ENCODE data around the gene SORCS2.

Gene SORCS2

GRCh38 chr4:7204656-7205387 is 12.5 kb downstream of the SORCS2 start:
- H3K4me1 ChIP-seq (ENCODE audit: control insufficient read depth, insufficient read depth, low read length): peaks cover 35% of the 10 kb centered on the region
- no peaks in the 10 kb centered on the region for H3K9me3 ChIP-seq (ENCODE audit: control insufficient read depth, insufficient read depth, low read depth, low read length)
- no peak overlapping the region for H3K4me3 ChIP-seq (ENCODE audit: low read depth, low read length)
- no peak overlapping the region for H3K9ac ChIP-seq (ENCODE audit: low read length)
- no peaks in the 10 kb centered on the region for H3K36me3 ChIP-seq (ENCODE audit: control insufficient read depth, insufficient read depth, low read length)
- H3K27me3 ChIP-seq (ENCODE audit: control insufficient read depth, insufficient read depth, low read length): no peaks in the 10 kb centered on the region
- no peak overlapping the region for H3K27ac ChIP-seq (ENCODE audit: low read depth, low read length)

- Histone ChIP-seq H3K4me3 (ENCODE audit: low read depth, low read length) (no peak overlapping the region), H3K9ac (ENCODE audit: low read length) (peak overlapping the region; percentile 45), H3K4me1 (ENCODE audit: control insufficient read depth, insufficient read depth, low read length) (peaks cover 30% of the 10 kb centered on the region), H3K36me3 (ENCODE audit: control insufficient read depth, insufficient read depth, low read length) (no peaks in the 10 kb centered on the region), H3K9me3 (ENCODE audit: control insufficient read depth, insufficient read depth, low read depth, low read length) (no peaks in the 10 kb centered on the region), H3K27ac (ENCODE audit: low read depth, low read length) (peak overlapping the region; percentile 31; the same call in 1 of the 2 replicates), H3K27me3 (ENCODE audit: control insufficient read depth, insufficient read depth, low read length) (no peaks in the 10 kb centered on the region)
Observed at GRCh38 chr4:7206385-7206784, 14.0 kb downstream of the SORCS2 start.

- no peaks in the 10 kb centered on the region for H3K9me3 ChIP-seq (ENCODE audit: control insufficient read depth, insufficient read depth, low read depth, low read length)
- no peaks in the 10 kb centered on the region for H3K36me3 ChIP-seq (ENCODE audit: control insufficient read depth, insufficient read depth, low read length)
- H3K4me3 ChIP-seq (ENCODE audit: low read depth, low read length): no peak overlapping the region
- H3K4me1 ChIP-seq (ENCODE audit: control insufficient read depth, insufficient read depth, low read length): peaks cover 23% of the 10 kb centered on the region
- H3K27me3 ChIP-seq (ENCODE audit: control insufficient read depth, insufficient read depth, low read length): no peaks in the 10 kb centered on the region
- peak overlapping the region; percentile 45 for H3K9ac ChIP-seq (ENCODE audit: low read length)
- peak overlapping the region; percentile 31; the same call in 1 of the 2 replicates for H3K27ac ChIP-seq (ENCODE audit: low read depth, low read length)
Observed at GRCh38 chr4:7206911-7207567, 14.7 kb downstream of the SORCS2 start.

DNA sequence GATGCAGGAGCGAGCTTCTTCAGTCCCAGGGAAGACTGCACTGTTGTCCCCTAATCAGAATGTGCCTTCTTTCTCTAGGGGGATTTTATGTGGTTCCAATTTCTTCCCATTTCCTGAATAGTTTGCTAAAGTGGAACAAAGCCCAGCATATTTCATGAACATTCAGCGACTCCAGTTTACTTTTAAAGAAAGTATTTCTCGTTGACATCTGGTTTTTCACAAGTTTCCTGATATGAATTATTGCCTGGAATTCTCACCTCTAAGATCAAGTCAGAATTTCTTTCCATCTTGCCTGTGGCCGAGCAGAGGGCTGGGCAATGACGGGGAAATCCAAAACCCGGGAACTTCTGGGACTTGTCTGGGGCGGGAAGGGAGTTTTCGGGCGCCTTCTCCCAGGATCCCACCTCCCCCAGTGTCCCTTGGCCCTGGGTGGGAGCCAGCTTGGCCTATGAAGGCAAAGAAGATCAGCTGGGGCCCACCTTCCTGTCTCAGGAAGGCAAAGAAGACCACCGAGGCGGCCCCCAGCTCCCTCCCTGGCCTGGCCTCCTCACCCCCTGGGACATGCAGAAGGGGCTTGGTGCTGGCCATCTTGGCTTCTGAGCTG is 15.4 kb downstream of the SORCS2 start:
- Histone ChIP-seq H3K9me3 (ENCODE audit: control insufficient read depth, insufficient read depth, low read depth, low read length) (no peaks in the 10 kb centered on the region), H3K36me3 (ENCODE audit: control insufficient read depth, insufficient read depth, low read length) (no peaks in the 10 kb centered on the region), H3K9ac (ENCODE audit: low read length) (no peak overlapping the region), H3K27me3 (ENCODE audit: control insufficient read depth, insufficient read depth, low read length) (no peaks in the 10 kb centered on the region), H3K4me3 (ENCODE audit: low read depth, low read length) (no peak overlapping the region), H3K4me1 (ENCODE audit: control insufficient read depth, insufficient read depth, low read length) (peaks cover 16% of the 10 kb centered on the region), H3K27ac (ENCODE audit: low read depth, low read length) (no peak overlapping the region)

DNA sequence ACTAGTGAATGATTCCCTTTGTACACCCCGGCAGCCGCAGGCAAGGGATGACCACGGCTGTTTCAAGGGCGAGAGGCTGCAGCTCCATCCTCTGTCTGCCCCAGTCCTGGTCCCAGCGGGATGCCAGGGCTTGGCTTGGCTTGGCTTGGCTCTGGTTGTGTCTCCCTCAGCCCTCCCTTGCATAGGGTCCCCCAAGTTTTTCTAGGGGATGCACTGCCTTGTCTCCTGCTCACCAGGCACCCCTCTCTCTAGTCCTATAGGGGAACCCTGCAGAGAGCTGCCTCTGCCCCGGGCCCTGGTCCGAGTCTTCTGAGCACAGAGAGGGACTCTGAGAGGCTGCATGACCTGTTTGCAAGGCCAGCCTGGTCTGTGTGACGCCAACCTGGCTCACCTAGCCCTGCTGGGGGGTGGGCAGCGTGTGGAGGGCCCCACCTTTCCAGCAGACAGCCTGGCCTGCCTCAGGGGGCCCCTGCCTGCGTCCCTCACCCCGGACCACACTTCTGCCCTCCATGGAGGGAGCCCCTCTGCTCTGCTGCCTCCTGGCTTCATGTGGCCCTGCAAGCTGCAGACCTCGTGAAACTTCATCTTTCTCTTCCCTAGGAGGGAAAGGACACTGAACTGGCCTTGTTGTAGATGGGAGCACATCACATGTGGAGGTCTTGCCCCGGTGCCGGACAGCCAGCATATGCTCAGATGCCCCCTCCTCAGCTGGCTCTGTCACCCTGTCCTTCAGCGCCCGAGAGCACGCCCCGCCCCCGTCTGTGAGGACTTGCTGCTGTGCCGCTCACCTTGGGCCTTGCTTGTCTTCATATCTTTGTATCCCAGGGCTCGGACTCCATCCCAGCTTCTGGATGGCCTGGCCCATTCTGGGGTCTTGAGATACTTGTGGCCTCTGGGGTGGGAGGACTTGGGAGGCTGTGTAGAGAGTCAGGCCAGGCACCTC is 16.4 kb downstream of the SORCS2 start:
- peaks cover under 1% of the 10 kb centered on the region; the same call in 1 of the 2 replicates for H3K9me3 ChIP-seq (ENCODE audit: control insufficient read depth, insufficient read depth, low read depth, low read length)
- no peaks in the 10 kb centered on the region for H3K27me3 ChIP-seq (ENCODE audit: control insufficient read depth, insufficient read depth, low read length)
- H3K4me3 ChIP-seq (ENCODE audit: low read depth, low read length): no peak overlapping the region
- no peak overlapping the region for H3K27ac ChIP-seq (ENCODE audit: low read depth, low read length)
- peaks cover 15% of the 10 kb centered on the region; the same call in 1 of the 2 replicates for H3K4me1 ChIP-seq (ENCODE audit: control insufficient read depth, insufficient read depth, low read length)
- H3K9ac ChIP-seq (ENCODE audit: low read length): no peak overlapping the region
- no peaks in the 10 kb centered on the region for H3K36me3 ChIP-seq (ENCODE audit: control insufficient read depth, insufficient read depth, low read length)

DNA sequence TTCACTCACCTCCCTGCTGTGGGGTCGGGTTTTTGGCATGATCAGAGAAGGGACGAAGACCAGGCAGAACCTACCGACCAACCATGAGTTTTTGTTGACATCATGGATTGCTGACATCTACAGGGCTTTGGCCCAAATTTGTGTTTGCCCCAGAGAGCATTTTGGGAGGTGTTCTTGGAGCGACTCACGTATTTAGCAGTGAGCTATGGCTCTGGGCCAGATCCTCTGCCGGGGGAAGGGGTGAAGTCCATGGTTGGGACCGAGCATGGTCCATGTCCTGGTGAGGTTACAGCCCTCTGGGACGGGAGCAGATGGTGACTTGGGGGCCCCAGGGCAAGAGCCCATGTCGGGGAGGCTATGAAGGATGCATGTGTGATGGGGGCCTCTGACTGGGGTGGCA is 17.4 kb downstream of the SORCS2 start:
- Histone ChIP-seq H3K9ac (ENCODE audit: low read length) (no peak overlapping the region), H3K9me3 (ENCODE audit: control insufficient read depth, insufficient read depth, low read depth, low read length) (peaks cover 9% of the 10 kb centered on the region), H3K36me3 (ENCODE audit: control insufficient read depth, insufficient read depth, low read length) (no peaks in the 10 kb centered on the region), H3K27me3 (ENCODE audit: control insufficient read depth, insufficient read depth, low read length) (no peaks in the 10 kb centered on the region), H3K4me3 (ENCODE audit: low read depth, low read length) (no peak overlapping the region), H3K4me1 (ENCODE audit: control insufficient read depth, insufficient read depth, low read length) (peaks cover 15% of the 10 kb centered on the region; the same call in 1 of the 2 replicates), H3K27ac (ENCODE audit: low read depth, low read length) (no peak overlapping the region)

DNA sequence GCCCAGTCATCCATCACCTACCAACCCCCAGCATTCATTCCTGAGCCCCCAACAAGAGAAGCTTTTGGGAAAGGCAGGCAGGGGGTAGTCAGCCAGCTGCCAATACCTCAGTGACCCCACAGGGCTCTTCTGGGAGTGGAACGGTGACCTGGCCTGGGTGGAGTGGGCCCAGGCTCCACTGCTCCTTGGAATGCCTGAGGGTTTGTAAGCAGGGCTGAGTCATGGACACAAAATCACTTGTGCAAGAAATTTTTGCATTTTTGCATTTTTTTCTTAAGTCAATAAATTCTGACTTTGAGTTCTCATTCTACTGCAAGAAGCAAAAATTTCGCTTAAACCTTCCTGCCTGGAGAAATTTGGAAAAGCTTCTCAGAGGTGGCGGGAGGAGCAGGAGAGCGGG is 18.5 kb downstream of the SORCS2 start:
- no peak overlapping the region for H3K27ac ChIP-seq (ENCODE audit: low read depth, low read length)
- H3K4me1 ChIP-seq (ENCODE audit: control insufficient read depth, insufficient read depth, low read length): peaks cover 15% of the 10 kb centered on the region; the same call in 1 of the 2 replicates
- no peaks in the 10 kb centered on the region for H3K36me3 ChIP-seq (ENCODE audit: control insufficient read depth, insufficient read depth, low read length)
- no peaks in the 10 kb centered on the region for H3K27me3 ChIP-seq (ENCODE audit: control insufficient read depth, insufficient read depth, low read length)
- H3K4me3 ChIP-seq (ENCODE audit: low read depth, low read length): no peak overlapping the region
- H3K9me3 ChIP-seq (ENCODE audit: control insufficient read depth, insufficient read depth, low read depth, low read length): peaks cover 10% of the 10 kb centered on the region
- H3K9ac ChIP-seq (ENCODE audit: low read length): no peak overlapping the region

GRCh38 chr4:7212101-7212674 is 19.9 kb downstream of the SORCS2 start:
- H3K4me1 ChIP-seq (ENCODE audit: control insufficient read depth, insufficient read depth, low read length): peaks cover 7% of the 10 kb centered on the region; the same call in 1 of the 2 replicates
- H3K4me3 ChIP-seq (ENCODE audit: low read depth, low read length): no peak overlapping the region
- H3K27me3 ChIP-seq (ENCODE audit: control insufficient read depth, insufficient read depth, low read length): no peaks in the 10 kb centered on the region
- H3K36me3 ChIP-seq (ENCODE audit: control insufficient read depth, insufficient read depth, low read length): no peaks in the 10 kb centered on the region
- peaks cover 10% of the 10 kb centered on the region for H3K9me3 ChIP-seq (ENCODE audit: control insufficient read depth, insufficient read depth, low read depth, low read length)
- no peak overlapping the region for H3K9ac ChIP-seq (ENCODE audit: low read length)
- H3K27ac ChIP-seq (ENCODE audit: low read depth, low read length): no peak overlapping the region

GRCh38 chr4:7212921-7213320 is 20.6 kb downstream of the SORCS2 start:
- Histone ChIP-seq H3K4me3 (ENCODE audit: low read depth, low read length) (no peak overlapping the region), H3K4me1 (ENCODE audit: control insufficient read depth, insufficient read depth, low read length) (no peaks in the 10 kb centered on the region; the same call in 1 of the 2 replicates), H3K9me3 (ENCODE audit: control insufficient read depth, insufficient read depth, low read depth, low read length) (peaks cover 10% of the 10 kb centered on the region), H3K36me3 (ENCODE audit: control insufficient read depth, insufficient read depth, low read length) (no peaks in the 10 kb centered on the region), H3K9ac (ENCODE audit: low read length) (no peak overlapping the region), H3K27ac (ENCODE audit: low read depth, low read length) (no peak overlapping the region), H3K27me3 (ENCODE audit: control insufficient read depth, insufficient read depth, low read length) (no peaks in the 10 kb centered on the region)

- Histone ChIP-seq H3K27me3 (ENCODE audit: control insufficient read depth, insufficient read depth, low read length) (no peaks in the 10 kb centered on the region), H3K9ac (ENCODE audit: low read length) (no peak overlapping the region), H3K27ac (ENCODE audit: low read depth, low read length) (no peak overlapping the region)
Observed at GRCh38 chr4:7213807-7214206, 21.5 kb downstream of the SORCS2 start.

More at GRCh38 chr4:7213807-7214206, 21.5 kb downstream of the SORCS2 start:
- Histone ChIP-seq H3K4me1 (ENCODE audit: control insufficient read depth, insufficient read depth, low read length) (no peaks in the 10 kb centered on the region), H3K36me3 (ENCODE audit: control insufficient read depth, insufficient read depth, low read length) (no peaks in the 10 kb centered on the region), H3K9me3 (ENCODE audit: control insufficient read depth, insufficient read depth, low read depth, low read length) (peaks cover 10% of the 10 kb centered on the region), H3K4me3 (ENCODE audit: low read depth, low read length) (no peak overlapping the region)
